Measurements from ENCODE around the gene SNED1.

SNED1 gene

DNA sequence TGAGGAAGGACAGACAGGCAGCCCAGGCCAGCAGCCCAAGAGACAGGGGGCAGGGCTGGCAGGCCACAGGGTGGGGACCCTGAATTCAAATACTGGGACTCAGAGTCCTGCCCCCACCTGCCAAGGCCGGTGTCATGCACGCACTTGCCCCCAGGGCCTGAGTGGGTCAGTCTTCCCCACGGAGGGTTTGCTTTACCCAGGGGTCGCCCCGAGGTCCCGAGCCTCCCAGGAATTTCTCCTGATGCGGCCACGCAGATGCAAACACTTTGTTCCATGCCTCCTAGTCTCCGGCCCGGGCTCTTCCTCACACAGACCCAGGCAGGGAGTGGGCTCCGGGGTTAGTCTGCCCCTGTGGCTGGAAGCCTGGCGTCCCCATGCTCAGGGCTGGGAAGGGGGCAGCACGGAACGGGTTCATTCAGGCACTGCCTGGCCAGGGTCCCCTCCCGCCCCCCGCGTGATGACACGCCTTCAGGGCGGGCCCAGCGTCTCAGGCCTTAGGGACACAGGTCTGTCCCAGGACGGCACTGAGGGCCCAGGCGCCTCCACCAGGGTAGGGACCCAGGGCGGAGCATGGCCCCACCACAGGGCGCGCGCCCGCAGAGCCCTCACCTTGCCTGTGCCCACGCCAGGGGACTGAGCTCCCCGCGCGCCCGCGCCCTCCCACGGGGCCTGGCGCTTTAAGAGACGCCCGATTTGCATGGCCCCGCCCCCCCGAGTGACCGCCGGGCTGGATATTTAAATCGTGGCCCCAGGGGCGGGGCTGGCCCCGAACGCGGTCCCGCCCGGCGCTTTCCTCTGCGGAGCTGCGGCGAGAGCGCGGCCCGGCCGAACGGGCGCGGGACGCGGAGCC lies at the start of gene SNED1:
SNED1 (plus strand) TSS at position 763 of the 850 bp plus-strand sequence. CDS start 220 bp downstream, outside the sequence.
- no peak for DNase-seq

DNA sequence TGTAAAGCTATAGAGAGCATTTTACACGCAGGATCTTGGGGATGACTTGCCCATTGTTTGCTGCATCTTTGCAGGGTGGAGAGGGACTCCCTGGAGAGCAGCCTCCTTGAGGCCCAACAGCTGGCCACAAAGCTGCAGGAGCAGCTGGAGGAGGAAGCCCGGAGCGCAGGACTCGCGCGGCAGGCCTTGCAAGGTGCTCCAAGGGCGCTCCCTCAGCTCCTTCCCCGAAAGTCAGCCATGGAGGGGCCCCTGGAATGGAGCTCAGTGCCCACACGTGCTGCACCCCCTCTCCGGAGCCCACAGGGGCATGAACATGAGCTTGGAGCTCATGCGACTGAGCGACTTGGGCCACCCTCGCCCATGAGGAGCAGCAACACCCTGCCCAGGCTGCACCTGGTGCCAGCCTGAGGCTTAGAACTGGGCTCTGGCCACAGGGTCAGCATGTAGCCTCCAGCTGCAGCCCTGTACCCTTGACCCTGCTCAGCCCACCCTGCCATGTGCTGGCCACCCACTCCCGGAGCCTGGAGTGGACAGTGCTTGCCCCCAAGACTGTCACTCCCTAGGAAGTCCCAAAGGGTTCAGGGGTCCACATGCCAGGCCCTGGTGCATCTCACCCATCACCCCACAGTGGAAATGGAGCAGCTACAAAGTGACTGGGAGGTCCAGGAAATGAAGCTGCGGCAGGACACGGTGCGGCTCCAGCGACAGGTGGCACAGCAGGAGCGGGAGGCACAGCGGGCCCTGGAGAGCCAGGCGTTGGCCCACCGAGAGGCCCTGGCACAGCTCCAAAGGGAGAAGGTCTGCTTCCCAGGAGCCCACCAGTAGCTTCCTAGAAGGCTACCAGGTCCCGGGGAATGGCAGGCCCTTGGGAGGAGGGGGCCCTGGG lies 49.3 kb upstream of the SNED1 start:
- DNase-seq = no peak

DNA sequence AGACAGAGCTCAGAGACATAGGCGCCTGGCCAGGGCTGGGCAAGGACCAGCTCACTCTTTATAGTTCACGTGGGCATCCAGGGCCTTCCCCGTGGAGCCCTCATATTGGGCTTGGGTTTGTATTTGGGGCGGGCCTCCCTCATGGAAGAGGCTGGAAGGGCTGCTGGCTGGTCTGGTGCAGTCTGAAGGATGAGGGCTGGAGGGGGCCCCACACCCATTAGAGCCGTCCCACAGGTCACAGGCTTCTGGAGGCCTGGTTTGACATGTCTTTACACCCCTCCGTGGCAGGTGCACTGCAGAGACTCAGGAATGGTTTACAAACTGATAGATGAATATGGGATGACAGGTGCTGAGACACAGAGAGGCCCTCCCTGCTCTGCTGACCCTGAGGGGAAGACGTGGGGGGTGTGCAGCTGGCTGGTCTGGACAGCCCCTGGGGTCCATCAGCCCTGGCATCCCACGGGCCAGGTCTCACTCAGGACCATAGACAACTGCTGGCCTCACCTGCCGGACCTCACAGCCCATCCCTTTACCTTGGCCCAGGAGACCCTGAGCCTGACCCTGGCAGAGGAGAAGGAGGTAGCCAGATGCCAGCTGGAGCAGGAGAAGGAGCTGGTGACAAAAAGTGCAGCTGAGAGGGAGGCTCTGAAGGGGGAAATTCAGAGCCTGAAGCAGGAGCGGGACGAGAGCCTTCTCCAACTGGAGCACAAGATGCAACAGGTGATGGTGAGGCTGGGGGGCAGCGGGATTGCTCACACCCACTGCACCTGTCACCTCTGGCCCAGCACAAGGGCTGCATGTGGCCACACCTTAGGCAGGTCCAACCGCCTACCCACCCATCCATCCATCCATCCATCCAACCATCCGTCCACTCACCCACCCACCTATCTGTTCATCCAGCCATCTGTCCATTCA lies 48.4 kb upstream of the SNED1 start:
- no peak for DNase-seq

DNA sequence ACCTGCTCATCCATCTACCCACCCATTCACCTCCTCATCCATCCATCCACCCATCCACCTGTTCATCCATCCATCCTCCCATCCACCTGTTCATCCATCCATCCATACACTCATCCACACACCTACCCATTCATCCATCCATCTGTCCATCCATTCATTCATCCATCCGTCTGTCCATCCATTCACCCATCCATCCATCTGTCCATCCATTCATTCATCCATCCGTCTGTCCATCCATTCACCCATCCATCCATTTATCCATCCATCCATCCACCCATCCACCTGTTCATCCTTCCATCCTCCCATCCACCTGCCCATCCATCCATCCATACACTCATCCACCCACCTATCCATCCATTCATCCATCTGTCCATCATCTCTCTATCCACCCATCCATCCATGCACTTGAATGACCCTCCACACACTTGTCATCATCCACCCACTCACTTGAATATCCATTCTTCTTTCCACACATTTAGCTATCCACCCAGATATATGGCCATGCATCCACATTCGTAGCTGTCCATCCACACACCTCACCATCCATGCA lies 47.3 kb upstream of the SNED1 start:
- DNase-seq = no peak

DNA sequence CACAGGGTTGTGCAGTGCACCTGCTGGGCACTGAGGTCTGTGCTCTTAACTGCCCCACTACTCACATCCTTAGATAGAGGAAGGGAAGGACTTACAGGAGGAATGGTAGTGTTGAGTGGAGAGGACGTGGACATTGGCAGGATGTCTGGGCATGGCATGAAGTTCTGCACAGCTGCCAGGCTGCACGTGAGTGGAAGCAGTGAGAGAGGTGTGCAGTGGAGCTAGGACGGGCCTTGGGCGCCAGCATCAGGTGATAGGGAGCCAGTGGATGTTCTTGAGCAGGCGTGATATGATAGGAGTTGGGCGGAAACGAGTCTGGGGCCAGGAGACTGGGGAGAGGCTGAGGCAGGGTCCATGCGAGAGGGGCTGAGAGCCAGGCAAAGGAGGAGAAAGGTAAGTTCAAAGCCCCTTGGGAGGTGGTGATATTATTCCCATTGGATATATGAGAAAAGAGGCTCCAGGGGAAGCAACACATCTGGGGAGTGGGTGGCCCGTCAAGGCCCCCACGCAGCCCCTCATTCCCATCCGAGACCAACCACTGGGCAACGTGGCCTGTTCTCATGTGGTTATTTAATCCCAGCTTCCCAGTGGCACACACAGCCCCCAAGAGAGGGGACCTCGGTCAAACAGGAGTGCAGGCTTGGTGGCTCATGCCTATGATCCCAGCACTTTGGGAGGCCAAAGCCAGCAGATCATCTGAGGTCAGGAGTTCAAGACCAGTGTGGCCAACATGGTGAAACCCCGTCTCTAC lies 45.7 kb upstream of the SNED1 start:
- no peak for DNase-seq

DNA sequence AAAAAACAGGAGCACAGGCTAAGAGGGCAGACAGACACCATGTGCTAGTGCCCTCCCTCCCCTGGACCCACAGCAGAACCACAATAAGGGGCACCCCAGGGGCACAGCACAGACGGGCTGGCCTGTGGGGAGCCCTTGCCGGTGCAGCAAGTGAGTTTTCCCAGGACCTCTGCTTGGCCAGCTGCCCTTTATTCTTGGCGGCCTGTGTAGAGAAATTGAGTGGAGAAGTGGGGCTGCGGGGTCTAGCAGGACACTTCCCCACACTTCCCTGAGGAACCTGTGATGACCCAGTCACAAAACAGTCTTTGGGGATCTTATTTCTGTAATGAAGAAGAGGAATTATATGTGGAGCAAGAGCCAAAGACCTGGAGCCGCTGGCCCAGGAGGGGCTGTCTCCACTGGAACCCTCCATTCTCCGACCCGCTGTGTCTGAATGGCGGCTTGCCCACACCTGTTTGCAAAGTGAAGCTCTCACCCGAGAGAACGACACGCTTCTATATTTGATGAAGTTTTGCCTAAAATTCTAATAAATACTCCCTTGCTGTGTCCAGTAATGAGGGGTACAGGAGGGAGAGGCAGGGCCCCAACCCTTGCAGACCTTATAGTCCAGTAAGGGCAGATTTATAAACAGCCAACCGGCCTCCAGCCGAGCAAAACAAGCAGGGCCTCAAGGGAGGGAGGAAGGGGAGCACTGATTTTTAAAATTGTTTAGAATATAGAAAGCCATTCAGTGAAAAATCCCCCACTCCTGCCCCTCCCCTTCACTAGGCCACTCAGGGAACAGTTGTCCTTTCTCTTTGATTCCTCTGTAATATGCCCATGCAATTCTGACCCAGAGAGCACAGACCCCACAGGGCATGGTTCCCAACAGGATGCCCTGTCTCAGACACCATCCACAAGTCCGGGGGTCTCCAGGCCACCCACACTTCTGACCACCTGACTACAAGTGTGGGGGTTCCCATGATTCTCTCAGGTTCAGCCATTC lies 44.7 kb upstream of the SNED1 start:
- DNase-seq = no peak

DNA sequence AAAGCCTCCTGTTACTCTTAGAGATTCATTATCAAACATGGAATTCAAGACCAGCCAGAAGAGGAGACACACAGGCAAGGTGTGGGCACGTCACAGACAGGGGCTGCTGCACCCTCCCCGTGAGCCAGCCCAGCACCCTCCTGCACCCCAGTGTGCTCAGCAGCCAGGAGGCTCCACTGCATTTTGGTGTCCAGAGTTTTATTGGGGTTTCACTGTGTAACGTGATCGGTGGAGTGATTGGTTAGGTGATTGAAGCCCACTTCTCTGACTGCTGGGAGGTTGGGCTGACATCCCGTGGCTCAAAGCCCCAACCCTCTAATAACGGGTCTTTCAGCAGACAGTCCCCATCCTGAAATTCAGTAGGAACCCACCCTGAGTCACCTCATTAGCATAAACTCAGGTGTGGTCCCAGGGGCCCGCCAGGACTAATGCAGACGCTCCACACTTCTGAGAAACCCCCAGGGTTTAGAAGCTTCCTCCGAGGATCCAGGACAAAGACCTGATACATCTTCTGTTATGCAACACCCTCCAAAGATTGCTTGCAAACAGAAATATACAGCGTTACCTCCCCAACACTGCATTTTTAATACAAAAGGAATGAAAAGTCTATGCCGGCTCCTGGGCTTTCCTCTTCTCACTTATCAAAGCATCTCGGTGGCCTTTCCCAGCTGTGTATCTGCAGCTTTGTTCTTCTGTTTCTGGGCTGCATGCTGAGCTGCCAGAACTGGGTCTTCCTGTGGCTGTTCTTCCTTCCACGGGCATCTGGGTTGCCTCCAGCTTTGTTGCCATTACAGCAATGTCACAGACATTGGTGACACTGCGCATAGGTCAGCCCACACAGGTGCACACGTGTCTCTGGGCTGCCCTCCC lies 43.7 kb upstream of the SNED1 start:
- DNase-seq = no peak

DNA sequence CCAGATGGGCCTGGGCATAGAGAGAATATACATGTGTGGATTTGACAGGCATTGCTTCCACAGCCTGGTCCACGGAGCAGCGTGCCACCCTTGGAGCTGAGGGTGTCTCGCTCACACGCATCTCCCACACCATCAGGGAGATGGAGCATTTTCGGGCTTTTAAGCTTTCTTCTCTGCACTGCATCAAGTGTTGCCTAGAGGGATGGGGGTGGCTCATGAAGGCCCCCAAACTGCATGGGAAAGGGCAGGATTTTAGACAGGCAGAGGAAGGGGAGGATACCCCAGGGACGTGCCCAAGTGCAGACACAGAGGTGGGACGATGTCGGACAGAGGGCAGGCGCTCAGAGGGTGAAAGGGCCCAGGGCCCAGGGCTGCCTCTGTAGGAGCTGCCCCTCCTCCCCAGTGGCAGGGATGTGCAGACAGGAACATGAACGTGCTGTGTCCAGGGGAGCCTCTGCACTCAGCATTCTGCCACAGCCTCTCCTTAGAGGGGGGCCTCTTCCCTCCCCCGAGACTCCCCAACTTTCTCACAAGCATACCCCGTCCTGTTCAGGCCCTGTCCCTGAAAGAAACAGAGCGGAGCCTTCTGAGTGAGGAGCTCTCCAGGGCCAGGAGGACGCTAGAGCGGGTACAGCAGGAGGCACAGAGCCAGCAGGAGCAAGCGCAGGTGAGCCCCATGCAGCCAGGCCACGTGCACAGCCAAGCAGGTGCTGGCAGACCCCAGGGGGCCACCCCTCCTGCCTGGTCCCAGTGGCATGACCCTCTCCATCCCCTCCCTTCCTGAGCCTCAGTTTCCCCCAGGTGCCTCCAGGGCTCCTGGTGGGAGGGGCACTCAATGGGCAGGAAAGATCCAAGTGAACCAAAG lies 42.9 kb upstream of the SNED1 start:
- DNase-seq = no peak

DNA sequence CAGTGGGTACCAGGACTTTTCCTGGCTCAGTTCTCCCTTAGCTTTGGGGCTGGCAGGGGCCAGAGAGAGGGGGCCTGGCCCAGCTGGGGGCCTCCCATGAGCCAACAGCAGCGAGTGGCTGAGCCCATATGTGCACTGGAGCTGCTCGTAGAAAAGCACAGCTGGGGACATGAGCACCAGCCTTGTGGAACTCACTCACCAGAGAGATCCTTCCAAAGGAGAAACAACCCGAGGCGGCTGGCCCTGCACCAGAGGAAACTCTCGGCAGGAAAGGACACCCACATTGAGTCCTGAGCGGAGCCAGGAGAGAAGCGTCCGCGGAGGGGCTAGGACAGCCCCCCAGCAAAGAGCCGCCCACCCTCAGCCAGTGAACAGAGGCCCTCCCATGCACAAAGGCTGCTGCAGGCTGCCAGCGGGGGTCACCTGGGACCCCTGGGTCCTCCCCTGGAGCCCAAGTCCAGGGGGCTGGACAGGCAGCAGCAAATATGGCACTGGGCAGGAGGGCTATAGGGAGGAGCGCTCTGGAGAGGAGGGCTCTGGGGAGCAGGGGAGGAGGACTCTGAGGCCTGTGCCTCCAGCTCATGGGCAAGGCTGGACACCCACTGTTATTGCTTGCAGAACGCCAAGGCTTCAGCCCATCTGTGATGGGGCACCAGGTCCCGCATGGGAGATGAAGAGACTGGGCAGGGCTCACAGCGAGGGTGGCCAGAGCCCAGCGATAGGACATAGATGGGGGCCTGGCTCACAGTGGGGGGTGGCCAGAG lies 42.1 kb upstream of the SNED1 start:
- no peak for DNase-seq

DNA sequence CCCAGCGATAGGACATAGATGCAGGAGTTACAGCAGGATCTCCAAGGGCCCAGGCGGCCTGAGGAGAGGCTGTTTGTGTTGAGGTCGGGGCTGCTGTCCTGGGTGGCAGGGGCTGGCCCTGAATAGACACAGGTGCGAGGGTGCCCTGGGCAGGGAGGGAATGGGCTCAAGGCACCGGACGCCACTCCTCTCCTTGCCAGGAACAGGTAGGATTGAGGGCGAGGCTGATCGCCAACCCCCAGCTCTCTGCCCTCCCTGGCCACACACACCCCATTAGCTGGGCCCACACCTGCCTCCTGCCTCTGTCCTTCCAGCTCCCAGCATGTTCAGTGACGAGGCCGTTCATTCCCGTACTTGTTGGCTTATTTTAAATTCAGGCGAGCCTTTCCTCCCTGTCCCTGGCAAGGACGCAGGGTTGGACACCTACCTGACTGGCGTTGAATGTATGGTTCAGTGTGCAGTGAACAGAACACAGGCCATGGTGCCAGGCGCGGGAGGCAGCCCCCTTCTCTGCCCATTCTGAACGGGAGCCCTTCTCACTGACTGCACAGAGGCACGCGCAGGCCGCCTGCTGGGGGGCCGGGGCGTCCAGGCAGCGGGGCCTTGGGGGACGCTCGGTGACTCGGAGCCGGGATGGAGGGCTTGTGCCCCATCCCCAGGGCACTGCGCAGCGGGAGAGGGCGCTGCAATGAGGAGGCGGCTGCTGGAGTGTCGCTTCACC lies 41.3 kb upstream of the SNED1 start:
- no peak for DNase-seq

DNA sequence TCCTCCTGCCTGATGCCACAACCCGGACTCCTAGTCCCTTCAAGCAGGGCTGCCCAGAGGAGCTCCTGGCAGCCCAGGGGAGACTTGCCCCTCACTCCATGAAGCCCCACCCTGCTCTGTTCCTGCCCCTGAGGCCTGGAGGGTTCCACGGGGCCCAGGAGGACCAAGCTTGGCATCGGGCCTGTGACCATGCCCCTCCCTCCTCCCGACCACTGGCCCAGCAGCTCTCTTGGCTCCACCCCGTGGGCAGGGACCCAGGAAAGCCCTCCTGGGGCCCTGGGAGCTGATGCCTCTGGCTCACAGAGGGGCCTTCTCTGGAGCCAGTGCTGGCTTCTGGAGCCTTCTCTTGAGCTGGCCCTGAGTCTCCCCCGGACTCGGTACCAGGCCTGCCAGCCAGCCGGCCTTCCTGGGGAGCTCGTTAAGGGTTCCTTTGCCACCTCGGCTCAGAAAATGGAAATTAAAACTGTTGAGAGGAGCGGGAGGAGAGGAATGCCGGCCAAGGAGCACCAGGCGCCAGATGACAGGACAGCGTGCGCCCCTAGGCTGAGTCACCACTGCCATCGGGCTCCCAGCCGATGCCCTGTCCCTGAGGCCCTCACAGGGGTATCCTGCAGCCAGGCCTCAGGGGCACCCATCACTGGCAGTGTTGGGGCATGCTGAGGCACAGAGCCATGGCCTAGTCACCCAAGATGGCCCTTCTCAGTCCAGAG lies 40.6 kb upstream of the SNED1 start:
- no peak for DNase-seq

DNA sequence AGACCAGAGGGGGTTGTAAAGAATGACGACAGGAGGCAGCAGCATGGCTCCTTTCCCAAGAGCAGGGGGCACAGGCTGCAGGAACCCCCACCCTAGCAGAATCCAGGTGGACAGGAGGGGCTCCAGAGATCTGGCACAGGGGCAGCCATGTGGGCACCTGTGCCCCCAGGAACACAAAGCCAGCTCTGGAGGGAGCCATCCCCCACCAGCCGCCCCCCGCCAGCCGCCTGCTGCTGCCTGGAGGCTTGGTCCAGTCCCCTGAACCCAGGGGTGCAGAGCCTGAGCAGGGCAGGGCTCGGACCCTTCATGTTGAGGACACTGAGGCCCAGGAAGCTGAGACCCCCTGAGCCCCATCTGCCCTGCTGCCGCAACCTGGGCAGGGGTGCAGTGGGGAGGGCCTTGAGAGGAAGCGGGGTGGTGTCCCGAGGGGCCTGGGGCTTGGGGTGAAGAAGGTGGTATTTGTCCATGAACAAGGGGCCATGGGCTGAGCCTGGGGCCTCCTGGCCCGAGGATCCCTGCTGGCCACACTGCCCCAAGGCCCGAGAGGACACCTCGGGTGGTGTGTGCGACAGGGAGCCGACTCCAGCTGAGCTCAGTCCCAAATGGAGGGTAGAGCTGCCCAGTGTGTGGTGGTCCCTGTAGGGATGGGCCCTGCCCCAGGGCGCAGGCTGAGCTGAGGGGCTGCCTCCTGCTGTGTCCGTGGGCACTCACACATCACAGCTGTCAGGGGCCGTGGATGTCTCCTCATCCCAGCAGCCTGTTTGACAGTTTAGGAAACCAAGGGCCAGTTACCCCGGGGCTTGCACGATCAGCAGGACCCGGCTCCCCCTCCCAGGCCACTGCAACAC lies 39.8 kb upstream of the SNED1 start:
- no peak for DNase-seq

DNA sequence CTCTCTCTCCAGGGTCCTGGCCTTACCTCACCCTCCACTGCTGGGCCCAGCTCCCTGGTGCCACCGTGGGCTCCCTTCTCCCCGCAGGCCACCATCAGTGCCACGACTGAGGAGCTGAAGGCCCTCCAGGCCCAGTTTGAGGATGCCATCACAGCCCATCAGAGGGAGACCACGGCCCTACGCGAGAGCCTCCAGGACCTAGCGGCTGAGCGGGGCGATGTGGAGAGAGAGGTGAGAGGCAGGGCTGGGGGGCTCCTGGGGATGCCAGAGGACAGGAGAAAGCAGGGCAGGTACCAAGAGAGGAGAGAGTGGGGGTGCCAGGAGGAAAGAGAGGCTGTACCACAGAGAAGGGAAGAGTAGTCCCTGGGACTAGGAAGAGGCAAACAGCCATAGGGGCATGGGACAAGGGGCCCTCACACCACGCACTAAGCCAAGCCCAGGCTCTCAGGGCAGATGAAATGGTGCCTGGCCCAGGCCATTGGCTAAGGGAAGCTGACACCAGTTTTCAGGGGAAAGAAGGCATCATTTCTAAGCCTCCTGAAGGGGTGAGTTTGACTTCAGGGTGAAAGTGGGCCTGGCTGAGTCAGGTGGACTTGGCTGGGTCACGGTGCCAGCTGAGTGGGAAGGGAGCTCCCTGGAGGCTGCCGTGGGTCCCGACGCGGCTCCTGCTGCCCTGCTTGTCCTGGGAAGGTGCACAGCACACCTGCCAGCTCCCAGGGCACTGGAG lies 39.0 kb upstream of the SNED1 start:
- DNase-seq = no peak

DNA sequence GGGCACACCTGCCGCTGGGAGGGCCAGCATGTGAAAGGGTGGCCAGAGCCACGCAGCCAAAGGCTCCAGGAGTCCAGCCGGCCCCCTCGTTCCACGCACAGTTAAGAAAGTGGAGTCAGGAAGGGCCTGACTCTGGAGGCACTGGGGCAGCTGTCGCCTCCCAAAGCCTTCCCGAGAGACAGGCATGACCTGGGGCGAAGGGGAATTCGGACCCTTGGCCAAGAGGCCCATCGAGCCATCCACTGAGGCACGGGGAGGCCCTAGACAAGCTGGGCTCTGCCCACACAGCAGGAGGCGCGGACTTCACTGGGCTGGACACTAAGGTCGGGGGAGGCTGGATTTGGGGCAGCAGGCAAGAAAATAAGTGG lies 38.5 kb upstream of the SNED1 start:
- DNase-seq = no peak

Measured in DMS 273 treated with DMSO at 0.1 percent for 48 hours (cell line).